Measurements from ENCODE around the gene SYAP1. TPM values are rescaled to one million over a fixed set of nuclear protein-coding genes. Genes with fewer than 3 reads are reported as not detected.

Gene SYAP1
- total RNA-seq, 1 experiment from 2014 or later: 18.5 TPM

DNA sequence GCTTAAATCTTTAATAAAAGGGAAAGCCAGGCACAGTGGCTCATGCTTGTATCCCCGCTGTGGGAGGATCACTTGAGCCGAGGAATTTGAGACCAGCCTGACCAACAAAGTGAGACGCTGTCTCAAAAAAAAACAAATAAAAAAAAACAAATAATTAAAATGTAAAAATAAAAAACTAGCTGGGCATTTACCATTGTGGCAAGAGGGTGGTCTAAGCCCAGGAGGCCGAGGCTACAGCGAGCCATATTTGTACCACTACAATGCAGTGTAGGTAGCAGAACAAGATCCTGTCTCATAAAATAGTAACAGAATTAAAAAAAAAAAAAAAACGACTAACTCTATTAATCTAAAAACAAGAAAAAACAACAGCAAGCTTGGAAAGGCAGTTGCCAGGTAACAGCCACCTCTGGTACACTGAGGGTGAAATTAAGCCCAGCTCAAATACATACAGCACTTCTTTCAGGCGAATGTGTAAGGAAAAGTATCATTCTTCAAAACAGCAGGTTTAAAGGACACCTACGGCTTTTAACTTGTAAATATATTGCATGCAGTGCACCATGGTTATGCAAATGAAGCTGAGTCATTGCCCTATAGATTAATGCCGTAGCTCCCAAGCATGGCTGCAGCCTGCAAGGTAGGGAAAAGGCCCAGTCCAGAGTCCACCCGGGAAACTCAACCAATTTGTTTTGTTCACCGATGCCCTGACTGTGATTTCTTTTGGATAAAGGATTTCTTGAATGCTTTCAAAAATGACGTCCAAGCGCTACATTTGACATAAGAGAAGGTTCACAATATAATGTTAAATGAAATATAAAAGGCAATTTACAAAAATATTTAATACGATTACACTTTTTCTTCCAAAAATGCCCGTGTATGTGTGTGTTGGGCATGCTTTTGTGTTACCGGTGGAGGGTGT, 52.3 kb downstream of the SYAP1 start:
- Mint-ChIP-seq H3K36me3 (peaks cover 8% of the 10 kb centered on the region), H3K9me3 (peaks cover 5% of the 10 kb centered on the region), H3K27me3 (ENCODE audit: low read depth) (no peaks in the 10 kb centered on the region), H3K4me1 (peaks cover 21% of the 10 kb centered on the region), H3K4me3 (peak overlapping the region; percentile 24), H3K27ac (peak overlapping the region; percentile 98)
- ChIA-PET POLR2A (interaction anchor here (1.0 kb wide), 1 partner anchor 52 kb away, joined by 3 read pairs; the partner anchor contains the start of gene SYAP1), CTCF (interaction anchor here (1.0 kb wide), 1 partner anchor 121 kb away, joined by 3 read pairs; no protein-coding TSS in a partner anchor)
- ATAC-seq (peak; percentile 87), DNase-seq (ENCODE audit: low spot score) (peak; percentile 24)
- no peak for TF ChIP-seq TEAD4 (CRISPR knock-in tag; IDR thresholded peaks at IDR 0.05)
- TF ChIP-seq, protein P1, sequence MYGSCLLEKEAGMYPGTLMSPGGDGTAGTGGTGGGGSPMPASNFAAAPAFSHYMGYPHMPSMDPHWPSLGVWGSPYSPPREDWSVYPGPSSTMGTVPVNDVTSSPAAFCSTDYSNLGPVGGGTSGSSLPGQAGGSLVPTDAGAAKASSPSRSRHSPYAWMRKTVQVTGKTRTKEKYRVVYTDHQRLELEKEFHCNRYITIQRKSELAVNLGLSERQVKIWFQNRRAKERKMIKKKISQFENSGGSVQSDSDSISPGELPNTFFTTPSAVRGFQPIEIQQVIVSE (CRISPR knock-in tag; IDR thresholded peaks at IDR 0.05; ENCODE audit: borderline replicate concordance): peak; percentile 78; the same call in 1 of the 2 replicates
- TF ChIP-seq, protein P2, sequence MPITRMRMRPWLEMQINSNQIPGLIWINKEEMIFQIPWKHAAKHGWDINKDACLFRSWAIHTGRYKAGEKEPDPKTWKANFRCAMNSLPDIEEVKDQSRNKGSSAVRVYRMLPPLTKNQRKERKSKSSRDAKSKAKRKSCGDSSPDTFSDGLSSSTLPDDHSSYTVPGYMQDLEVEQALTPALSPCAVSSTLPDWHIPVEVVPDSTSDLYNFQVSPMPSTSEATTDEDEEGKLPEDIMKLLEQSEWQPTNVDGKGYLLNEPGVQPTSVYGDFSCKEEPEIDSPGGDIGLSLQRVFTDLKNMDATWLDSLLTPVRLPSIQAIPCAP (CRISPR knock-in tag; IDR thresholded peaks at IDR 0.05): no peak
- peak; percentile 71; the same call in 1 of the 2 replicates for TF ChIP-seq NFE2L1 (CRISPR knock-in tag; IDR thresholded peaks at IDR 0.05)
- TF ChIP-seq, protein P3, sequence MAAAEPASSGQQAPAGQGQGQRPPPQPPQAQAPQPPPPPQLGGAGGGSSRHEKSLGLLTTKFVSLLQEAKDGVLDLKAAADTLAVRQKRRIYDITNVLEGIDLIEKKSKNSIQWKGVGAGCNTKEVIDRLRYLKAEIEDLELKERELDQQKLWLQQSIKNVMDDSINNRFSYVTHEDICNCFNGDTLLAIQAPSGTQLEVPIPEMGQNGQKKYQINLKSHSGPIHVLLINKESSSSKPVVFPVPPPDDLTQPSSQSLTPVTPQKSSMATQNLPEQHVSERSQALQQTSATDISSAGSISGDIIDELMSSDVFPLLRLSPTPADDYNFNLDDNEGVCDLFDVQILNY (CRISPR knock-in tag; IDR thresholded peaks at IDR 0.05): no peak
- TF ChIP-seq JAZF1 (CRISPR knock-in tag; IDR thresholded peaks at IDR 0.05): no peak
- no peak for TF ChIP-seq NR1H2 (CRISPR knock-in tag; IDR thresholded peaks at IDR 0.05)

DNA sequence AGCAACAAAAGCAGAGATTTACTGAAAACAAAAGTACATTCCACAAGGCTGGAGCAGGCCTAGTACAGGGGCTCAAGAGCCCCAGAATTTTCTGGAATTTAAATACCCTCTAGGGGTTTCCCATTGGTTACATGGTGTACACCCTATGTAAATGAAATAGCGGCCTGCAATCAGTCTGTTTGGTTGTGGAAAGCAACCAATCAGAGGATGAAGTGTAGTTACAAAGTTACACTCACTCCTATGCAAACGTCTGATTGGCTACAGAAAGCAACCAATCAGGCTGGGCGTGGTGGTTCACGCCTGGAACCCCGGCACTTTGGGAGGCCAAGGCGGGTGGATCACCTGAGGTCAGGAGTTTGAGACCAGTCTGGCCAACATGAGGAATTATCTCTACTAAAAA, 53.0 kb downstream of the SYAP1 start:
- peak; percentile 66 for TF ChIP-seq NFYB (CRISPR knock-in tag; conservative IDR thresholded peaks at IDR 0.05; ENCODE audit: low read depth)
- TF ChIP-seq, protein P4, sequence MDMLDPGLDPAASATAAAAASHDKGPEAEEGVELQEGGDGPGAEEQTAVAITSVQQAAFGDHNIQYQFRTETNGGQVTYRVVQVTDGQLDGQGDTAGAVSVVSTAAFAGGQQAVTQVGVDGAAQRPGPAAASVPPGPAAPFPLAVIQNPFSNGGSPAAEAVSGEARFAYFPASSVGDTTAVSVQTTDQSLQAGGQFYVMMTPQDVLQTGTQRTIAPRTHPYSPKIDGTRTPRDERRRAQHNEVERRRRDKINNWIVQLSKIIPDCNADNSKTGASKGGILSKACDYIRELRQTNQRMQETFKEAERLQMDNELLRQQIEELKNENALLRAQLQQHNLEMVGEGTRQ (CRISPR knock-in tag; IDR thresholded peaks at IDR 0.05): no peak
- ATAC-seq (peak; percentile 76), DNase-seq (ENCODE audit: low spot score) (peak; percentile 24)
- Mint-ChIP-seq H3K4me3 (no peak overlapping the region), H3K4me1 (peaks cover 21% of the 10 kb centered on the region), H3K27me3 (ENCODE audit: low read depth) (no peaks in the 10 kb centered on the region), H3K27ac (peak overlapping the region; percentile 98), H3K36me3 (peaks cover 4% of the 10 kb centered on the region), H3K9me3 (peaks cover 5% of the 10 kb centered on the region)
- CTCF ChIA-PET: interaction anchor here (1.0 kb wide), 1 partner anchor 120 kb away, joined by 3 read pairs; no protein-coding TSS in a partner anchor
- POLR2A ChIA-PET: interaction anchor here (0.7 kb wide), 1 partner anchor 86 kb away, joined by 4 read pairs; no protein-coding TSS in a partner anchor

DNA sequence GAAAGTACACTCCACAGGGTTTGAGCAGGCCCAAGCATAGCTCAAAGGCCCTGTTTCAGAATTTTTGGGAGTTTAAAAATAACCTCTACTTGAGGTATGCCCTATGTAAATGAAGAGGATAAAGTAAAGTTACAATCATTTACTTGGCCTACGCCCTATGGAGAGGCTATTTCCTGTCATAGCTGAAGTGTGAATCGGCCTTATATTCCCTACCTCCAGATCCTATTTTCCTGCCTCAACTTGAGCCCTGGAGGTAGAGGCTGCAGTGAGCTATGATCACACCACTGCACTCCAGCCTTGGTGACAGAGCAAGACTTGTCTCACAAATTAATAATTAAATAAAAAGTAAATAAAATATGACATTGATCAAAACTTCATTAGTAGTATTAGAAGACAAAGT, 55.3 kb downstream of the SYAP1 start:
- Mint-ChIP-seq H3K9me3 (no peaks in the 10 kb centered on the region), H3K36me3 (no peaks in the 10 kb centered on the region), H3K27me3 (ENCODE audit: low read depth) (no peaks in the 10 kb centered on the region), H3K4me3 (no peak overlapping the region), H3K27ac (no peak overlapping the region), H3K4me1 (peaks cover 13% of the 10 kb centered on the region)
- ChIA-PET POLR2A (no interaction called here), CTCF (interaction anchor here (0.6 kb wide), 1 partner anchor 33 kb away, joined by 4 read pairs; no protein-coding TSS in a partner anchor)
- DNase-seq (ENCODE audit: low spot score) (no peak), ATAC-seq (no peak)
- TF ChIP-seq ZNF423 (CRISPR knock-in tag; IDR thresholded peaks at IDR 0.05): no peak

DNA sequence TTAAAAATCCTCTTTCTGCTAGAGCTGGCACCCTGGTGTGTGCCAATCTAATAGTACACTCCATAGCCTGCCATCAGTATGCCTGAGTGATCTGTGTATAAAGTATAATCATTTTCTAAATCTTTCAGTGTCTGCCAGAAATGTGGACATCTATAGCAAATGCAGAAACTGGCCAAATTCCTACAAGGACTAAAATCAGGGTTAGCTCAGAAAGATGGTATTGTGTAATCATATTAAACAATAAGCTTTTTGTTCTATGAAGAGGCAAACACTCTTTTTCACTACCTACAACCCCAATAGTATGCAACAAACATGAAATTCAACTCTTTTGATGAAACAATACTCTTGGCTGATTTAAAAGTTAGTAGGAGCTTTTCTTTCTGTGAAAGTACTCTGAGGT, 59.1 kb downstream of the SYAP1 start:
- Mint-ChIP-seq H3K4me3 (no peak overlapping the region), H3K4me1 (no peaks in the 10 kb centered on the region), H3K36me3 (no peaks in the 10 kb centered on the region), H3K27me3 (ENCODE audit: low read depth) (no peaks in the 10 kb centered on the region), H3K27ac (no peak overlapping the region), H3K9me3 (no peaks in the 10 kb centered on the region)
- ChIA-PET CTCF (no interaction called here), POLR2A (no interaction called here)
- DNase-seq (ENCODE audit: low spot score) (no peak), ATAC-seq (no peak)
- TF ChIP-seq, protein P5, sequence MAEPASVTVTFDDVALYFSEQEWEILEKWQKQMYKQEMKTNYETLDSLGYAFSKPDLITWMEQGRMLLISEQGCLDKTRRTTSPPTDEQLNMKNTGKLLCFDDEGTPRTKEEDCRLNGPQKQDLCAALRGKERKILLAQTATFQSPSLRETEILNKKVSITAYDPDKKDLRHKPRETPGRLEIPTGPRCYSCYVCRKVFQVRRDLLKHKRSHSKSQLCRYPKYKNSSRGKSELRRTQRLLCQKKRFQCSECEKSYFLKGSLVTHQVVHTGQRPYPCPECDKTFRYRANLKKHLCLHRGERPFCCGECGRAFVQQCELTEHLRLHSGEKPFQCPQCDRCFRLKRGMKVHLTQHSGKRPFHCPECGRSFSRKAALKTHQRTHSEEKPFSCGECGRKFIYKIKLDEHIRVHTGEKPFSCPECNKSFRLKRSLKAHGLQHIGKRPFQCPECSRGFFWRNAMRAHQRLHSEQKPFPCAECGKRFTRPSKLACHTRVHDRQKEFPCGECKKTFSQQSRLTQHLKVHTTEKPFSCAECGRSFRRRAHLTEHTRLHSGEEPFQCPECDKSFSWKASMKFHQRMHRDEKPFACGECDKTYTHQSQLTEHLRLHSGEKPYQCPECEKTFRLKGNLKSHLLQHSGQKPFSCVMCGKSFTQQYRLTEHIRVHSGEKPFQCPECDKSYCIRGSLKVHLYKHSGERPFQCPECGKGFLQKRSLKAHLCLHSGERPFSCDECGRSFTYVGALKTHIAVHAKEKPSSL (CRISPR knock-in tag; conservative IDR thresholded peaks at IDR 0.05): no peak
- TF ChIP-seq NR1H2 (CRISPR knock-in tag; IDR thresholded peaks at IDR 0.05) (no peak), FOXJ3 (CRISPR knock-in tag; IDR thresholded peaks at IDR 0.05; ENCODE audit: borderline replicate concordance) (no peak), TEAD1 (CRISPR knock-in tag; IDR thresholded peaks at IDR 0.05) (no peak)
- TF ChIP-seq, protein P6, sequence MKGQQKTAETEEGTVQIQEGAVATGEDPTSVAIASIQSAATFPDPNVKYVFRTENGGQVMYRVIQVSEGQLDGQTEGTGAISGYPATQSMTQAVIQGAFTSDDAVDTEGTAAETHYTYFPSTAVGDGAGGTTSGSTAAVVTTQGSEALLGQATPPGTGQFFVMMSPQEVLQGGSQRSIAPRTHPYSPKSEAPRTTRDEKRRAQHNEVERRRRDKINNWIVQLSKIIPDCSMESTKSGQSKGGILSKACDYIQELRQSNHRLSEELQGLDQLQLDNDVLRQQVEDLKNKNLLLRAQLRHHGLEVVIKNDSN (CRISPR knock-in tag; IDR thresholded peaks at IDR 0.05): no peak
- TF ChIP-seq, protein P7, sequence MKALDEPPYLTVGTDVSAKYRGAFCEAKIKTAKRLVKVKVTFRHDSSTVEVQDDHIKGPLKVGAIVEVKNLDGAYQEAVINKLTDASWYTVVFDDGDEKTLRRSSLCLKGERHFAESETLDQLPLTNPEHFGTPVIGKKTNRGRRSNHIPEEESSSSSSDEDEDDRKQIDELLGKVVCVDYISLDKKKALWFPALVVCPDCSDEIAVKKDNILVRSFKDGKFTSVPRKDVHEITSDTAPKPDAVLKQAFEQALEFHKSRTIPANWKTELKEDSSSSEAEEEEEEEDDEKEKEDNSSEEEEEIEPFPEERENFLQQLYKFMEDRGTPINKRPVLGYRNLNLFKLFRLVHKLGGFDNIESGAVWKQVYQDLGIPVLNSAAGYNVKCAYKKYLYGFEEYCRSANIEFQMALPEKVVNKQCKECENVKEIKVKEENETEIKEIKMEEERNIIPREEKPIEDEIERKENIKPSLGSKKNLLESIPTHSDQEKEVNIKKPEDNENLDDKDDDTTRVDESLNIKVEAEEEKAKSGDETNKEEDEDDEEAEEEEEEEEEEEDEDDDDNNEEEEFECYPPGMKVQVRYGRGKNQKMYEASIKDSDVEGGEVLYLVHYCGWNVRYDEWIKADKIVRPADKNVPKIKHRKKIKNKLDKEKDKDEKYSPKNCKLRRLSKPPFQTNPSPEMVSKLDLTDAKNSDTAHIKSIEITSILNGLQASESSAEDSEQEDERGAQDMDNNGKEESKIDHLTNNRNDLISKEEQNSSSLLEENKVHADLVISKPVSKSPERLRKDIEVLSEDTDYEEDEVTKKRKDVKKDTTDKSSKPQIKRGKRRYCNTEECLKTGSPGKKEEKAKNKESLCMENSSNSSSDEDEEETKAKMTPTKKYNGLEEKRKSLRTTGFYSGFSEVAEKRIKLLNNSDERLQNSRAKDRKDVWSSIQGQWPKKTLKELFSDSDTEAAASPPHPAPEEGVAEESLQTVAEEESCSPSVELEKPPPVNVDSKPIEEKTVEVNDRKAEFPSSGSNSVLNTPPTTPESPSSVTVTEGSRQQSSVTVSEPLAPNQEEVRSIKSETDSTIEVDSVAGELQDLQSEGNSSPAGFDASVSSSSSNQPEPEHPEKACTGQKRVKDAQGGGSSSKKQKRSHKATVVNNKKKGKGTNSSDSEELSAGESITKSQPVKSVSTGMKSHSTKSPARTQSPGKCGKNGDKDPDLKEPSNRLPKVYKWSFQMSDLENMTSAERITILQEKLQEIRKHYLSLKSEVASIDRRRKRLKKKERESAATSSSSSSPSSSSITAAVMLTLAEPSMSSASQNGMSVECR (CRISPR knock-in tag; IDR thresholded peaks at IDR 0.05; ENCODE audit: borderline replicate concordance): no peak
